ENCODE data around the gene GJB3. TPM values are rescaled to one million over a fixed set of nuclear protein-coding genes. Genes with fewer than 3 reads are reported as not detected.
"Not testable (repeated sequence)": the region's sequence is repeated elsewhere in the genome, so short reads cannot be mapped to it uniquely, and the experiment has no call there.

Gene GJB3
- total and polyA plus RNA-seq, 2 of the 13 experiments (the other 11 are each of a cell fraction or from before 2014, with no cell fraction given) = not detected

- Histone ChIP-seq H3K27ac (ENCODE audit: extremely low read length, insufficient read depth, low read length) (no peak overlapping the region), H3K9me3 (ENCODE audit: low read length) (no peaks in the 10 kb centered on the region), H3K4me1 (ENCODE audit: insufficient read depth, low read length) (no peaks in the 10 kb centered on the region), H3K4me2 (ENCODE audit: low read depth, low read length) (no peak overlapping the region), H2AFZ (ENCODE audit: low read length) (no peak overlapping the region), H3K36me3 (replicated peaks in 1 of 2; ENCODE audit: control insufficient read depth in 1 of 2, insufficient read depth in 2 of 2, low read length in 2 of 2) (no peaks in the 10 kb centered on the region), H3K9ac (ENCODE audit: insufficient read depth, low read depth, low read length) (no peak overlapping the region), H3K4me3 (replicated peaks in 1 of 3; ENCODE audit: insufficient read depth in 1 of 3, low read depth in 2 of 3, low read length in 3 of 3) (no peak overlapping the region), H3K79me2 (ENCODE audit: insufficient read depth, low read length) (no peaks in the 10 kb centered on the region), H3K27me3 (ENCODE audit: control insufficient read depth in 1 of 2, insufficient read depth in 2 of 2, low read length in 2 of 2) (no peaks in the 10 kb centered on the region), H4K20me1 (ENCODE audit: insufficient read depth, low read length) (no peaks in the 10 kb centered on the region)
- FAIRE-seq (no peak), DNase-seq (ENCODE audit: low spot score) (no peak), ATAC-seq (no peak)
- intact Hi-C loops (cut with micrococcal nuclease; ENCODE audit: unreplicated experiment) (no loop called here), in situ Hi-C loops (cut with HindIII; ENCODE audit: extremely low pct_ligation_motif_present, low pct_unique_long_range_greater_than_20kb) (no loop called here)
- TF ChIP-seq KDM4B (CRISPR knock-in tag; IDR thresholded peaks at IDR 0.05) (no peak), RCOR2 (CRISPR knock-in tag; IDR thresholded peaks at IDR 0.05) (no peak)
- ChIA-PET POLR2A (no interaction called here), CTCF (ENCODE audit: low intra/inter-chr PET ratio, low total read pairs) (no interaction called here)
- BruUV-seq (replicated peaks) = no TSS peak
Observed at GRCh38 chr1:34816332-34816731, 35.3 kb downstream of the GJB3 start.

GRCh38 chr1:34816778-34817177 lies 35.8 kb downstream of the GJB3 start:
- no peak for FAIRE-seq
- Histone ChIP-seq H3K4me2 (ENCODE audit: low read depth, low read length) (no peak overlapping the region), H3K9me3 (ENCODE audit: low read length) (no peaks in the 10 kb centered on the region), H3K36me3 (replicated peaks in 1 of 2; ENCODE audit: control insufficient read depth in 1 of 2, insufficient read depth in 2 of 2, low read length in 2 of 2) (no peaks in the 10 kb centered on the region), H3K79me2 (ENCODE audit: insufficient read depth, low read length) (no peaks in the 10 kb centered on the region), H3K9ac (ENCODE audit: insufficient read depth, low read depth, low read length) (no peak overlapping the region), H3K27me3 (ENCODE audit: control insufficient read depth in 1 of 2, insufficient read depth in 2 of 2, low read length in 2 of 2) (no peaks in the 10 kb centered on the region), H2AFZ (ENCODE audit: low read length) (no peak overlapping the region), H3K27ac (ENCODE audit: extremely low read length, insufficient read depth, low read length) (no peak overlapping the region), H3K4me3 (replicated peaks in 1 of 3; ENCODE audit: insufficient read depth in 1 of 3, low read depth in 2 of 3, low read length in 3 of 3) (no peak overlapping the region), H3K4me1 (ENCODE audit: insufficient read depth, low read length) (no peaks in the 10 kb centered on the region), H4K20me1 (ENCODE audit: insufficient read depth, low read length) (no peaks in the 10 kb centered on the region)
- in situ Hi-C loops (cut with HindIII; ENCODE audit: extremely low pct_ligation_motif_present, low pct_unique_long_range_greater_than_20kb) = no loop called here
- intact Hi-C loops (cut with micrococcal nuclease; ENCODE audit: unreplicated experiment) = no loop called here
- BruUV-seq (replicated peaks) = no TSS peak
- ATAC-seq = no peak
- ChIA-PET POLR2A (no interaction called here), CTCF (ENCODE audit: low intra/inter-chr PET ratio, low total read pairs) (no interaction called here)
- 2% methylated on average over 3 of the region's 3 CpGs for WGBS (ENCODE audit: low lambda C conversion rate)
- no peak for DNase-seq (ENCODE audit: low spot score)
- no peak for TF ChIP-seq ZNF691 (CRISPR knock-in tag; IDR thresholded peaks at IDR 0.05; ENCODE audit: borderline replicate concordance, low read depth)

- H3K4me1 ChIP-seq (ENCODE audit: insufficient read depth, low read length); H3K27me3 ChIP-seq (ENCODE audit: control insufficient read depth in 1 of 2, insufficient read depth in 2 of 2, low read length in 2 of 2); H3K9ac ChIP-seq (ENCODE audit: insufficient read depth, low read depth, low read length); H3K9me3 ChIP-seq (ENCODE audit: low read length); in situ Hi-C loops (cut with HindIII; ENCODE audit: extremely low pct_ligation_motif_present, low pct_unique_long_range_greater_than_20kb); H3K4me3 ChIP-seq (replicated peaks in 1 of 3; ENCODE audit: insufficient read depth in 1 of 3, low read depth in 2 of 3, low read length in 3 of 3); H3K4me2 ChIP-seq (ENCODE audit: low read depth, low read length); intact Hi-C loops (cut with micrococcal nuclease; ENCODE audit: unreplicated experiment); POLR2A ChIA-PET; ATAC-seq; H4K20me1 ChIP-seq (ENCODE audit: insufficient read depth, low read length); BruUV-seq (replicated peaks); FAIRE-seq; H2AFZ ChIP-seq (ENCODE audit: low read length); H3K79me2 ChIP-seq (ENCODE audit: insufficient read depth, low read length); H3K27ac ChIP-seq (ENCODE audit: extremely low read length, insufficient read depth, low read length); H3K36me3 ChIP-seq (replicated peaks in 1 of 2; ENCODE audit: control insufficient read depth in 1 of 2, insufficient read depth in 2 of 2, low read length in 2 of 2); CTCF ChIA-PET (ENCODE audit: low intra/inter-chr PET ratio, low total read pairs); DNase-seq (ENCODE audit: low spot score): not testable (repeated sequence)
- WGBS (ENCODE audit: low lambda C conversion rate) = 20% methylated on average over 2 of the region's 2 CpGs
Observed at GRCh38 chr1:34818862-34819261, 37.8 kb downstream of the GJB3 start.
